ENCODE results near the gene ANKH.

- TF ChIP-seq EZH2 (IDR thresholded peaks at IDR 0.05; ENCODE audit: borderline replicate concordance, low read depth, low read length, severe bottlenecking) (no peak), CTCF (IDR thresholded peaks at IDR 0.05; ENCODE audit: borderline replicate concordance, extremely low read depth, low read length, poor library complexity, severe bottlenecking) (no peak)
These were observed 152.8 kb downstream of the ANKH start for GRCh38 chr5:14718778-14719177.

Data from DND-41 (cell line).